H1 (cell line): ENCODE results near the gene MESD.

ENCODE experiments used
- CEBPB ChIP-seq: IDR thresholded peaks from 2 replicates; pipeline ENCODE4 v1.6.1; 2012; ENCODE audit warnings: low read depth, low read length
- EZH2 ChIP-seq: fragments of 200-600 bp; sonication (generic); IDR thresholded peaks from 2 replicates; pipeline ENCODE4 v1.7.1; 2012; ENCODE audit warnings: low read depth, mild to moderate bottlenecking, moderate library complexity, low read length, inconsistent platforms; ENCODE audit not compliant: severe bottlenecking
- PHF8 ChIP-seq: fragments of 200-600 bp; sonication (generic); conservative IDR thresholded peaks from 2 replicates; pipeline ENCODE4 v1.7.1; 2012; ENCODE audit warnings: low read depth, mild to moderate bottlenecking, inconsistent platforms, low read length, moderate library complexity

GRCh38 chr15:80902298-80902801, 87.3 kb downstream of the MESD start:
- TF ChIP-seq EZH2 (no peak), PHF8 (no peak), CEBPB (no peak)
